ENCODE measurements around the gene CDADC1.

DNA sequence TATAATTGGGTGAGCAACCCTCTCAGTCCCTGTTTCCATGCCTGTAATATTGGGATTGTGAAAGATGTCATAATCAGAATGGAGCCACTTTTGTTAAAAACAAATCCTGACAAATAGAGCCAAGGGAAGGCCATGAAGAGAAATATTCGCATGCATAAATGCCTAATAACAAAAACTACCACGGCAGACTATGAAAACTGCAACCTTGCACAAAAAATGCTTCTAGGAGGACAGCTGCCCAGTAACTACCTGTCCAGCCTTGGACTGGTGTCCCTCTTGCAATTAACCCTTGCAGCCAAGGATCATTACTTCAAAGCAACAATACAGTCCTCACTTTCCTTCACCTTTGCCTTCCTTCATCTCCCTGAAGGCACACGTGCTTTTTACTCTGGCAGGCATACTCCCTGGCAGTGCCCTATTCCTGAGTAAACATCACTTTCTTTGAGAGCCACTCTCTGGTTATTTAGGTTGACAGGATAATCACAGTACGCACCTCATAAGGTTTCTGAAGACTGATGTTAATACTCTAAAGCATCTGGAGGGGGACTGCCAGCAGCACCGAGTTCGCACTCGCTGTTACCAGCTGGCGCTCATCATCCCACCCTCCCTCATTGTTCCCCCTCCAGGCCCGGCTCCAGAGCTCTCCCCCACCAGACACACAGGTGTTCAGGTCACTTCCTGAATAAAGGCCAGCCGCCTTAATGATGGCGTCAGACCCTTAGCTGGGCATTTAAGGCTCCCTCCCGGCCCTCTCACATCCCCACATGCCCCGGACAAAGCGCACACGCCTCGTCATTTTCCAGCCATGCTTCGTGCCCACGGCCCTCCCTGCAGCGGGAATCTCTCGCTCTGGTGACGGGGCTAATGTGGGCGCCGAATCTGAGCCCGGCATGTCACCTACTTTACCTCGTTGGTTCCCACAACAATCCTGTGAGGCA lies 57.3 kb downstream of the CDADC1 start:
- TF ChIP-seq CTCF (IDR thresholded peaks at IDR 0.05; ENCODE audit: insufficient read depth, low read depth, low read length) (no peak), EZH2 (IDR thresholded peaks at IDR 0.05; ENCODE audit: insufficient read depth, low read length) (no peak)
